GM23248 (cell line): ENCODE data around the gene NRDE2. TPM values are rescaled to one million over a fixed set of nuclear protein-coding genes. Genes with fewer than 3 reads are reported as not detected.

ENCODE experiments used
- DNase-seq: peaks from one replicate; pipeline ENCODE4 v3.0.0-alpha.2; 2015
- H2AFZ ChIP-seq: fragments of 200-600 bp; sonication (generic); 2 replicates; pipeline ENCODE4 v1.6.1; 2016; ENCODE audit warnings: antibody characterized with exemption
- H3F3A ChIP-seq: fragments of 200-600 bp; sonication (generic); 2 replicates; pipeline ENCODE4 v1.6.1; 2016; ENCODE audit warnings: mild to moderate bottlenecking, antibody characterized with exemption, mixed run types; ENCODE audit not compliant: insufficient read depth
- H3K27ac ChIP-seq: fragments of 200-600 bp; sonication (generic); 2 replicates; pipeline ENCODE4 v1.5.1; 2016; ENCODE audit warnings: mild to moderate bottlenecking
- H3K27me3 ChIP-seq: fragments of 200-600 bp; sonication (generic); replicated peaks from 2 replicates; pipeline ENCODE4 v1.6.1; 2016; ENCODE audit warnings: mild to moderate bottlenecking; ENCODE audit not compliant: insufficient read depth
- H3K36me3 ChIP-seq: fragments of 200-600 bp; sonication (generic); 2 replicates; pipeline ENCODE4 v1.6.1; 2016; ENCODE audit warnings: low read depth, mild to moderate bottlenecking
- H3K4me1 ChIP-seq: fragments of 200-600 bp; sonication (generic); 2 replicates; pipeline ENCODE4 v1.6.1; 2016; ENCODE audit warnings: mild to moderate bottlenecking; ENCODE audit not compliant: insufficient read depth
- H3K4me2 ChIP-seq: fragments of 200-600 bp; sonication (generic); one replicate; pipeline ENCODE4 v1.6.1; 2016; ENCODE audit warnings: mild to moderate bottlenecking; ENCODE audit not compliant: unreplicated experiment
- H3K4me3 ChIP-seq: fragments of 200-600 bp; sonication (generic); 2 replicates; pipeline ENCODE4 v1.5.1; 2016; ENCODE audit warnings: mild to moderate bottlenecking
- H3K79me2 ChIP-seq: fragments of 200-600 bp; sonication (generic); 2 replicates; pipeline ENCODE4 v1.6.1; 2016; ENCODE audit warnings: mild to moderate bottlenecking; ENCODE audit not compliant: insufficient read depth
- H3K9ac ChIP-seq: fragments of 200-600 bp; sonication (generic); 2 replicates; pipeline ENCODE4 v1.6.1; 2016; ENCODE audit warnings: mild to moderate bottlenecking
- H3K9me2 ChIP-seq: fragments of 200-600 bp; sonication (generic); 2 replicates; pipeline ENCODE4 v1.6.1; 2016; ENCODE audit warnings: mixed run types, mild to moderate bottlenecking, moderate library complexity; ENCODE audit not compliant: insufficient read depth
- H3K9me3 ChIP-seq: fragments of 200-600 bp; sonication (generic); one replicate; pipeline ENCODE4 v1.6.1; 2017; ENCODE audit warnings: low read depth
- H4K20me1 ChIP-seq: fragments of 200-600 bp; sonication (generic); 2 replicates; pipeline ENCODE4 v1.6.0; 2016; ENCODE audit not compliant: insufficient read depth
- EZH2 ChIP-seq: fragments of 200-600 bp; sonication (generic); IDR thresholded peaks from 2 replicates; pipeline ENCODE4 v1.6.1; 2018; ENCODE audit warnings: antibody characterized with exemption, mild to moderate bottlenecking; ENCODE audit not compliant: insufficient read depth, poor library complexity, severe bottlenecking
- EZH2phosphoT487 ChIP-seq: fragments of 200-600 bp; sonication (generic); IDR thresholded peaks from 2 replicates; pipeline ENCODE4 v1.6.1; 2018; ENCODE audit warnings: antibody characterized with exemption, moderate library complexity, mild to moderate bottlenecking, low read depth; ENCODE audit not compliant: insufficient read depth
- WGBS, 2 experiments: methylation state at CpG; one replicate each; pipeline ENCODE4 v1.1.6; 2015 to 2017; ENCODE audit warnings: low lambda C conversion rate in 2 of 2, low coverage in 1 of 2; ENCODE audit errors: missing lambda C conversion rate in 2 of 2; 5-methylcytosine and 5-hydroxymethylcytosine counted together
- in situ Hi-C: fragments of 300-500 bp; cut with MboI; formaldehyde crosslinking; loops from 2 replicates; pipeline ENCODE4 v1.15.0; 2020
- polyA plus RNA-seq: library from polyadenylated mRNA; unstranded; fragments of >200 nt; fragmentation: Nextera tagmentation; extraction: Ambion mirVana; gene quantifications from 2 replicates; pipeline ENCODE4 v1.2.1, GENCODE V29; 2016
- total RNA-seq: library from RNA; depleted of rRNA; stranded (reverse); fragments of >200 nt; shearing (Covaris generic); gene quantifications from 2 replicates; pipeline ENCODE4 v1.2.3, GENCODE V29; 2014

NRDE2 gene
- total and polyA plus RNA-seq, 2 experiments from 2014 or later: 9.4 to 10.2 TPM

- Histone ChIP-seq H3K4me3 (no peak overlapping the region), H3K9ac (no peak overlapping the region), H3K27me3 (no peaks in the 10 kb centered on the region), H4K20me1 (no peaks in the 10 kb centered on the region), H3K9me3 (no peaks in the 10 kb centered on the region), H3K27ac (no peak overlapping the region), H3K36me3 (peaks cover 20% of the 10 kb centered on the region; the same call in 1 of the 2 replicates), H2AFZ (no peak overlapping the region), H3K9me2 (no peaks in the 10 kb centered on the region), H3K4me1 (no peaks in the 10 kb centered on the region), H3K4me2 (no peak overlapping the region), H3F3A (peaks cover 2% of the 10 kb centered on the region), H3K79me2 (no peaks in the 10 kb centered on the region)
- no peak for TF ChIP-seq EZH2phosphoT487
- in situ Hi-C loops: no loop called here
- DNase-seq: no peak
- WGBS, 2 experiments: 91% methylated on average over 5 of the region's 5 CpGs
Measured at GRCh38 chr14:90295870-90296516, 35.7 kb downstream of the NRDE2 start.

GRCh38 chr14:90294872-90295271, 36.9 kb downstream of the NRDE2 start:
- DNase-seq: no peak
- Histone ChIP-seq H3K27ac (no peak overlapping the region), H3K27me3 (no peaks in the 10 kb centered on the region), H3K9me3 (no peaks in the 10 kb centered on the region), H3K9me2 (no peaks in the 10 kb centered on the region), H3K79me2 (no peaks in the 10 kb centered on the region), H3K9ac (no peak overlapping the region), H3F3A (no peaks in the 10 kb centered on the region), H3K4me3 (no peak overlapping the region), H2AFZ (no peak overlapping the region), H3K4me2 (no peak overlapping the region), H3K36me3 (peaks cover 21% of the 10 kb centered on the region; the same call in 1 of the 2 replicates), H3K4me1 (no peaks in the 10 kb centered on the region), H4K20me1 (no peaks in the 10 kb centered on the region)
- 62 to 69% methylated on average over 2 of the region's 2 CpGs for WGBS, 2 experiments
- in situ Hi-C loops: no loop called here
- no peak for TF ChIP-seq EZH2
- TF ChIP-seq EZH2phosphoT487: no peak

- Histone ChIP-seq H3K27me3 (no peaks in the 10 kb centered on the region), H4K20me1 (no peaks in the 10 kb centered on the region), H3K4me2 (no peak overlapping the region), H3K9me3 (no peaks in the 10 kb centered on the region), H3K36me3 (peaks cover 21% of the 10 kb centered on the region; the same call in 1 of the 2 replicates), H3K9me2 (no peaks in the 10 kb centered on the region), H3K79me2 (no peaks in the 10 kb centered on the region), H2AFZ (no peak overlapping the region), H3F3A (no peaks in the 10 kb centered on the region), H3K27ac (no peak overlapping the region), H3K4me1 (no peaks in the 10 kb centered on the region), H3K9ac (no peak overlapping the region), H3K4me3 (no peak overlapping the region)
- TF ChIP-seq EZH2: no peak
- TF ChIP-seq EZH2phosphoT487: no peak
- in situ Hi-C loops: no loop called here
- WGBS, 2 experiments: 88 to 93% methylated on average over 11 of the region's 11 CpGs
- no peak for DNase-seq
Measured at GRCh38 chr14:90293766-90294730, 37.7 kb downstream of the NRDE2 start.

GRCh38 chr14:90291699-90292098, 40.0 kb downstream of the NRDE2 start:
- Histone ChIP-seq H3K9me2 (no peaks in the 10 kb centered on the region), H3F3A (no peaks in the 10 kb centered on the region), H3K9me3 (no peaks in the 10 kb centered on the region), H3K27me3 (no peaks in the 10 kb centered on the region), H2AFZ (no peak overlapping the region), H3K4me1 (no peaks in the 10 kb centered on the region), H3K79me2 (no peaks in the 10 kb centered on the region), H3K4me3 (no peak overlapping the region), H3K4me2 (no peak overlapping the region), H3K9ac (no peak overlapping the region), H3K27ac (no peak overlapping the region), H4K20me1 (no peaks in the 10 kb centered on the region), H3K36me3 (peaks cover 21% of the 10 kb centered on the region; the same call in 1 of the 2 replicates)
- WGBS, 2 experiments: 67 to 69% methylated on average over 7 of the region's 7 CpGs
- in situ Hi-C loops: no loop called here
- peak; percentile 44 for DNase-seq
- TF ChIP-seq EZH2 (no peak), EZH2phosphoT487 (no peak)
